ENCODE measurements around the gene CD99L2.

CD99L2 gene

DNA sequence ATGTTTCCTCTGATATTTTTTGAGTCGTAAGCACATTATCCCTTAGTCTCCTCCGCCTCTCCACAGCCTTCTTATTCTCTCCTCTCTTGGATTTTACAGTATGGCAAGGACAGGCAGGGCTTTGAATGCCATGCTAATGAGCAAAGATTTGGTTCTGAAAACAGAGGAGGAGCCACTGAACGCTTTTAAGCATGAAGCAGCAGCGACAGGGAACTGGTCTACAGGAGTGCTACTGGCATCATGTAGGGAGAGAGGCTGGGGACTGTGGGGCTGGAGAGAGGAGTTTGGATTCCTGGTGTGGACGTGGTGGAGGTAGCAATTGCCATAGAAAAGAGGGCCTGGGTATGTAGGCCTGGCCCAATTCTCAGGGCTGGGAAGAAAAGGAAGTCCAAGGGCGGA lies 4.6 kb upstream of the CD99L2 start:
- Histone ChIP-seq H3K36me3 (replicated peaks) (no peaks in the 10 kb centered on the region), H3K27ac (no peak overlapping the region), H3K27me3 (replicated peaks) (no peaks in the 10 kb centered on the region), H3K4me3 (ENCODE audit: low read depth, low read length) (no peak overlapping the region)
- no peak for DNase-seq
- TF ChIP-seq, protein P1, sequence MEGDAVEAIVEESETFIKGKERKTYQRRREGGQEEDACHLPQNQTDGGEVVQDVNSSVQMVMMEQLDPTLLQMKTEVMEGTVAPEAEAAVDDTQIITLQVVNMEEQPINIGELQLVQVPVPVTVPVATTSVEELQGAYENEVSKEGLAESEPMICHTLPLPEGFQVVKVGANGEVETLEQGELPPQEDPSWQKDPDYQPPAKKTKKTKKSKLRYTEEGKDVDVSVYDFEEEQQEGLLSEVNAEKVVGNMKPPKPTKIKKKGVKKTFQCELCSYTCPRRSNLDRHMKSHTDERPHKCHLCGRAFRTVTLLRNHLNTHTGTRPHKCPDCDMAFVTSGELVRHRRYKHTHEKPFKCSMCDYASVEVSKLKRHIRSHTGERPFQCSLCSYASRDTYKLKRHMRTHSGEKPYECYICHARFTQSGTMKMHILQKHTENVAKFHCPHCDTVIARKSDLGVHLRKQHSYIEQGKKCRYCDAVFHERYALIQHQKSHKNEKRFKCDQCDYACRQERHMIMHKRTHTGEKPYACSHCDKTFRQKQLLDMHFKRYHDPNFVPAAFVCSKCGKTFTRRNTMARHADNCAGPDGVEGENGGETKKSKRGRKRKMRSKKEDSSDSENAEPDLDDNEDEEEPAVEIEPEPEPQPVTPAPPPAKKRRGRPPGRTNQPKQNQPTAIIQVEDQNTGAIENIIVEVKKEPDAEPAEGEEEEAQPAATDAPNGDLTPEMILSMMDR (IDR thresholded peaks at IDR 0.05; ENCODE audit: low read depth, low read length, missing control alignments): no peak
- in situ Hi-C loops (cut with HindIII; ENCODE audit: low pct_ligation_motif_present, low sequenced_read_pairs): no loop called here

DNA sequence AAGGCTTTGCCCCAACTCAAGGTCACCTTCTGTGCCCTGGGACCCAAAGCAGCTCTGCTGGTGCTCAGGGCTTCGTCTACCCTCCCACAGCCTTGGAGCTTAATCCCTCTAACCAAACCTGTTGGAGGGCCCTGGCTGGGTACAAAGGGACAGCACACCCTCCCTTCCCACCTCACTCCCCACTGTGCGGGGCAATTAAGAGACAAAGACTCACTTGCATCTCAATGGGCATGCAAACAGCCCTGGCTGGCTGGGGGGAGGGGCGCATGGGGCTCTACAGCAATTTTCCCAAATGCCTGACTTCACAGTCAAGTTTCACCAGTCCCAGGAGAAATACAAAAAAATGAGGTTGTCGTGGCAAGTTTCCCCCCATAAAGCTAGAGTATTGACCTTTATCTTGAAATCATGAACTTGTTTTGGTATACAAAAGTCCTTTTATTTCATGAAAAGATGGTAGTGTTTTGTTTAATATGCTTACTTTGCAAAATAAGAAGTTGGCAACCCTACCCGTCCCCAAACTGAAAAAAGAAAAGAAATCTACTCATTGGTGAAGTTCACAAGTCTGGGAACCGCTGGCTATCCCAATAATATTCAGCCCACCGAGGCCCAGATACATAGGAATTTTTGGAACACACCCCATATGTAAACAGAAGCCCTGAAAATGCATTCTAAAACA lies 4.1 kb upstream of the CD99L2 start:
- Histone ChIP-seq H3K4me3 (ENCODE audit: low read depth, low read length) (no peak overlapping the region), H3K36me3 (replicated peaks) (no peaks in the 10 kb centered on the region), H3K27me3 (replicated peaks) (no peaks in the 10 kb centered on the region), H3K27ac (no peak overlapping the region)
- DNase-seq: no peak
- in situ Hi-C loops (cut with HindIII; ENCODE audit: low pct_ligation_motif_present, low sequenced_read_pairs): no loop called here
- TF ChIP-seq, protein P1 (IDR thresholded peaks at IDR 0.05; ENCODE audit: low read depth, low read length, missing control alignments): no peak

DNA sequence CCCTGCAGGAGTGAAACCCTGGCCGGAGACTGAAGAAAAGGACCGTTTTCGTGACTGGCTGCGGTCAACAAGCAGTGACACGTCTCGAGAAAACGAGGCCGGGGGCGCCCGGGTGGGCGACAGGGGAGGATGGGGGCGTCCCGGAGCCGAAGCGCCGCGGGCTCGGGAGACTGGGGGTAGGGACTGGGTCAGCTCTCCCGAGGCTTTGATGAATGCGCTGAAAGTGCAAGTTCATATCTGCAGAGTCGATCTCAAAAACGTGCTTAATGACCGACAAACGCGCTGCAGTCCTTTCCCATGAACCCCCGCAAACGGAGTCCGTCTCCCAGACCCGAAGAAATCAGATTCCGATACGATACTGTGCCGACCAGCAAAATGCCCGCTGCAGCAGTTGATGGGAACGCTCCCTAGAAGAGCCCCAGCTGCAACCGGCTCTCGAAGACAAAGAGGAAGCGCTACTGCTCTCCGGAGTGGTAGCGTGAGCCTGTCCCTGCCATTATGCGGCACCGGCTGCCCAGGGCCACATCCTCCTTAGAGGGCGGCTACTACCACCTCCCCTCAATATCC lies 806 bp upstream of the CD99L2 start:
- TF ChIP-seq, protein P1 (IDR thresholded peaks at IDR 0.05; ENCODE audit: low read depth, low read length, missing control alignments): no peak
- no peaks in the 10 kb centered on the region for H3K36me3 ChIP-seq (replicated peaks)
- no peak overlapping the region for H3K27ac ChIP-seq
- no peaks in the 10 kb centered on the region for H3K27me3 ChIP-seq (replicated peaks)
- DNase-seq: no peak
- in situ Hi-C loops (cut with HindIII; ENCODE audit: low pct_ligation_motif_present, low sequenced_read_pairs): no loop called here
- peak overlapping the region; percentile 66 for H3K4me3 ChIP-seq (ENCODE audit: low read depth, low read length)

DNA sequence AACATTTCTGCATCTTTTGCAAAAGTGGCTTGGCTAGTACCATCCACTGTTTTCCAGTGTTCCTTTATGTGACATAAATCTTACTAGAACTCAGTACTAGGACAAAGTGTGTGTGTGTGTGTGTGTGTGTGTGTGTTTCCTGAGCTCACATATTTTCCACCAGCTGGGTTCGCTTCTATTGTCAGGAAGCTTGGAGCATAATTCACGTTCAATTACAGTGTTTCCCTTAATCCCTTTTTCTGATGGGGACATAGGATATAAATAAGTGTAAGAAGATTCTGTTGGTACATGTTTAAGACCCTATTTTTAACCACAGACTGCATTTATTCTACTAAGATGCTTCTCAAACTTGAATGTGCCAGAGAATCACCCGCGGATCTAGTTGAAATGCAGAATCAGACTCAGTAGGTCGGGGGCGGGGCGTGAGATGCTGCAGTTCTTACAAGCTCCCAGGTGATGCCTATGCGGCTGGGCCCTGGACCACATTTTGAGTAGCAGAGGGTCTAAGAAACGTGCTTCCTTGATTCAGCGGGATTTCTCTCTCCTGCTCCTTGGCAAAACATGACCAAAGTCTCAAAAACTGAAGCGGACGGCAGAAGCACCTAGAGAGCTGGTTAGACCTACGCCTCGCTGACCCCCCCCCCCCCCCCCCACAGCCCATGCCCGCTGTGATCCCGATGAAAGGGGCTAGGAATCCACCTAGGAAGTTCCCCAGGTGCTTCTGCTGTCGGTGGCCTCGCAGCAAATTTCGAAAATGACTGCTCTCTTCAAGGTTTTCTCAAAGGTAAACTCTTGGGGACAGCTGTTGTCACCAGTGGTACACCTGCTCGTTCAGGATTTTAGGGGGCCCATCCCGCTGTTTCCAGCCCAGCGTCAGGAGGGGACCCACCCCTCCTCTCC lies 797 bp downstream of the CD99L2 start:
- DNase-seq: no peak
- Histone ChIP-seq H3K27ac (peak overlapping the region; percentile 58), H3K27me3 (replicated peaks) (no peaks in the 10 kb centered on the region), H3K4me3 (ENCODE audit: low read depth, low read length) (peak overlapping the region; percentile 61), H3K36me3 (replicated peaks) (no peaks in the 10 kb centered on the region)
- in situ Hi-C loops (cut with HindIII; ENCODE audit: low pct_ligation_motif_present, low sequenced_read_pairs): no loop called here
- TF ChIP-seq, protein P1 (IDR thresholded peaks at IDR 0.05; ENCODE audit: low read depth, low read length, missing control alignments): no peak

DNA sequence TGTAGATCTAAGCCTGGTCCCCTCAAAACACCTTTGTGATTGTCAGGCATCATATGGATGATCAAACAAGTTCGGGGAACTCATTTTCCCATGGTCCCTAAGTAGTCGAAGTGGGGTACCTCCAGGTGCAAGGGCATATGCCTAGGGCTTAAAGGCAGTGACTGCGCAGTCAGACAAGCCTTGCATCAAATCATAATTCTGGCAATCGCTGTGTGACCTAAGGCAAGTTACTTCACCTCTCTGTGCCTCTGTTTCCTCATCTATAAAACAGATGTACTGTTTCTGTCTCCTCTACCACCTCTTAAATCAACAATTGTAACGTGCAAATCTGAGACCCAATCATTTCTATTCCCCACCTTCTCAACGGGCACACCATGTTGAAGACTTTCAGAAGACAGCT lies 1.8 kb downstream of the CD99L2 start:
- no peak for DNase-seq
- in situ Hi-C loops (cut with HindIII; ENCODE audit: low pct_ligation_motif_present, low sequenced_read_pairs): no loop called here
- H3K27me3 ChIP-seq (replicated peaks): no peaks in the 10 kb centered on the region
- no peaks in the 10 kb centered on the region for H3K36me3 ChIP-seq (replicated peaks)
- H3K27ac ChIP-seq: no peak overlapping the region
- no peak overlapping the region for H3K4me3 ChIP-seq (ENCODE audit: low read depth, low read length)
- TF ChIP-seq, protein P1 (IDR thresholded peaks at IDR 0.05; ENCODE audit: low read depth, low read length, missing control alignments): no peak
